ENCODE measurements around the gene HBP1. TPM values are rescaled to one million over a fixed set of nuclear protein-coding genes. Genes with fewer than 3 reads are reported as not detected.

HBP1 gene
- total and polyA plus RNA-seq, 2 of the 8 experiments (the other 6 are each of a cell fraction or from before 2014, with no cell fraction given) = 28.9 to 29.2 TPM

- peak; percentile 74 for TF ChIP-seq CREB1 (IDR thresholded peaks at IDR 0.05)
- TF ChIP-seq CEBPB (IDR thresholded peaks at IDR 0.05; ENCODE audit: low read depth, low read length) = no peak
- no peak for TF ChIP-seq HDAC6 (IDR thresholded peaks at IDR 0.05; ENCODE audit: low read depth, low read length)
- TF ChIP-seq PHF8 (conservative IDR thresholded peaks at IDR 0.05; ENCODE audit: low read depth, low read length) = peak; percentile 45
- TF ChIP-seq TAF1 (IDR thresholded peaks at IDR 0.05; ENCODE audit: low read depth, low read length) = peak; percentile 83
- TF ChIP-seq, protein P1, sequence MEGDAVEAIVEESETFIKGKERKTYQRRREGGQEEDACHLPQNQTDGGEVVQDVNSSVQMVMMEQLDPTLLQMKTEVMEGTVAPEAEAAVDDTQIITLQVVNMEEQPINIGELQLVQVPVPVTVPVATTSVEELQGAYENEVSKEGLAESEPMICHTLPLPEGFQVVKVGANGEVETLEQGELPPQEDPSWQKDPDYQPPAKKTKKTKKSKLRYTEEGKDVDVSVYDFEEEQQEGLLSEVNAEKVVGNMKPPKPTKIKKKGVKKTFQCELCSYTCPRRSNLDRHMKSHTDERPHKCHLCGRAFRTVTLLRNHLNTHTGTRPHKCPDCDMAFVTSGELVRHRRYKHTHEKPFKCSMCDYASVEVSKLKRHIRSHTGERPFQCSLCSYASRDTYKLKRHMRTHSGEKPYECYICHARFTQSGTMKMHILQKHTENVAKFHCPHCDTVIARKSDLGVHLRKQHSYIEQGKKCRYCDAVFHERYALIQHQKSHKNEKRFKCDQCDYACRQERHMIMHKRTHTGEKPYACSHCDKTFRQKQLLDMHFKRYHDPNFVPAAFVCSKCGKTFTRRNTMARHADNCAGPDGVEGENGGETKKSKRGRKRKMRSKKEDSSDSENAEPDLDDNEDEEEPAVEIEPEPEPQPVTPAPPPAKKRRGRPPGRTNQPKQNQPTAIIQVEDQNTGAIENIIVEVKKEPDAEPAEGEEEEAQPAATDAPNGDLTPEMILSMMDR (IDR thresholded peaks at IDR 0.05; ENCODE audit: control extremely low read depth in 1 of 3, insufficient read depth in 1 of 3, low read depth in 1 of 3, low read length in 3 of 3) = no peak
These were observed at the start of gene HBP1 (continued) for GRCh38 chr7:107168233-107169119.

All from H1 (cell line).